Ramos (cell line): Measurements from ENCODE around the gene UMPS.

Experiments used
- in situ Hi-C: fragments of 300-500 bp; cut with MboI; formaldehyde crosslinking; loops from one replicate; pipeline ENCODE4 v1.14.3; 2022; ENCODE audit warnings: low sequenced_read_pairs; ENCODE audit not compliant: unreplicated experiment

UMPS gene

DNA sequence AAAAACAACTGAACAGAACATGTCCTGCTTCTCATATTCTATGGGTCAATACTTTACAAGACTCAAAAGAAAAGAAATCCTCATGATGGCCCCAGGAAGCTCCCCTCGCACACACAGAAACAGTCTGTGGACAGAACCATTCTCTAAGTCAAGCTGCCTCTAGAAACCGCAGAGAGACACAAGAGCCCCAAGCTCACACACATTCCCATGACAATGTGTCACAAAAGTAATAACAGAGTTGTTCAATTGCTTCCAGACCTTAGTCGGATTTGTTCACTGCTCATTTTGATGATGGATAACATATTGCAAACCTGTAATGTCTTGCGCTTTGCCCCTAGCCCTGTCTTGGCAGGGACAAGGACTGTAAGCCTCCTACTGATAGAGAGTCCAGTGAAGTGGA lies 60.9 kb downstream of the UMPS start:
- in situ Hi-C loops, result no loop called here

DNA sequence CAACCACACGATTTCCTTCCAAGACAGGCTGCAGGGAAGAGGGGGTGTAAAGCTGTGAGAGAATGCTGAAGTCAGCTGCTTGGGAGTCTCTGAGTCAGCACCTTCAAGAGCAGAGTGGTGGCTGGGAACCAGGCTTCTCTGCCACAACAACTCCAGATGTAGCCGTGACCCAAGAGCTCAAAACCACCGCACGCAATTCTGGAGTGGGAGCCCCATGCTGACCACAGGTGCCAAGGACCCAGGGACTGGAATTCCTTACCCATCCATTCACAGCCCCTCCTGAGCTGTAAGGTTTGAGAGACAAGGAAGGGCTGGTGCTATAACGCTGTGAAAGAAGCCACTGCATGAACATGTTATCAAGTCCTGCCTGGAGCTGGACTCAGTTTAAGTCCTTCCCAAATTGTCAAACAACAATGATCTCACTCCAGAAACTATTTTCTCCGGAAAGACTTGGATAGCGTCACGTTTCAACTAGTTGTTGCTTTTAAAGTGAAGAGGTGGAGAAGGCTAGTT lies 61.4 kb downstream of the UMPS start:
- in situ Hi-C loops, result no loop called here

DNA sequence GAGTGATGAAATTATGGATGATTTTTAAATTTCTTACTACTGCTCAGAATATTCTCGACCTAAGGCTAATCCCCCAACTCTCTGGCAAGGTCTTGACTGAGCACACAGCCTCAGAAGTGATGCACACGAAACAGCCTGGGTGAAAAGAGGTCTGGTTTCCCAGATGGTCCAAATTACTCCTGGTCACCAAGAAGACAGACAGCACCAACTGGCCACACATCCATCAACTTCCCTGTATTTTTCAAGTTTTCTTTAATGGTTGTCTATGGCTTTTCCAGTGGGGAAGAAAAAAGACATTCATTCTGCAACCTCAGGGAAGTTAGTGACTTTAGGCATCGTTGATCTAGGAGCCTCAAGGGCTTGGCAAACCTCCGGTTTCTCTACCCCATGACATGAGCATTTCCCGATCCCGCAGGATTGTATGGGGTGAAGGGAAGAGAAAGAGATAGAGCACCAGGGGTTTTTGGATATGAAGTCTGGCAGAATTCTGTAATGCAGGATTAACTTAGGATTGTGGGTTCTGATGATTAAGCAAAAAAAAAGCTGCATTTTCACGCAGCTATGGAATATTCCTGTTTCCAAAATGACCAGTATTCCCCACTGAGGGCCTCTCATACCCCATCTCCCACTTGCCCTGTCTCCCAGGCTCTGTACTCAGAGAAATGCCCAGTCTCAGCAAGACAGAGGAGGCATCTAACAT lies 62.2 kb downstream of the UMPS start:
- in situ Hi-C loops, result no loop called here

DNA sequence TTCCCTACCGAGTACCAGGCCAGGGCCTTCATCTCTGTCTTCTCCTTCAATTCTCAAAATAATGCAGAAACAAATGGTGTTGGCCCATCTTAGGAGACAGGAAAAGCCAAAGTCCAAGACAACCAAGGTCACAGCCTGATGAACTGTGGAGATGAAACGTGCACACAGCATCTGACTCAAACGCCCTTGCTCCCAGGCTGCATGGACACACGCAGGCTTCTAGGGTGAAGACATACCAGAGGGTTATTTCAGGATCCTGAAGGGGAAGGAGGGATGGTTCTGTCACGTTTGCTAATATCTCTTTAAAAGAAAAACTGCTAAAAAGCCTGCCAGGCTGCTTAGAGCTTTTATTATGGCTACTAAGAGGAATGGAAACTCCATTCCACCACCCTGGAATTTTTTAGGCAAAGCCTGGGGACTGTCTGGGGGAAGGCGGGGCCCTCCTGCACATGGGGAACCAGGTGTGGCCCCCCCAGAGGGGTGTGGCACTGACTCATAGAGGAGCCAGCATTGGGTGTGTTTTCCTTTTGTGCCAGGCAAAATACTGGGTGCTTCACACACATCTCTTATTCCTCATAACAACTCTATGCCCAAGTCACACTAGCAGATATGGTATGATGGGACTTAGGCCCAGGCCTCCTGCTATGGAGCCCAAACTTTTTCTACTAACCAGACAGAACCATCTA lies 62.9 kb downstream of the UMPS start:
- in situ Hi-C loops, result no loop called here

DNA sequence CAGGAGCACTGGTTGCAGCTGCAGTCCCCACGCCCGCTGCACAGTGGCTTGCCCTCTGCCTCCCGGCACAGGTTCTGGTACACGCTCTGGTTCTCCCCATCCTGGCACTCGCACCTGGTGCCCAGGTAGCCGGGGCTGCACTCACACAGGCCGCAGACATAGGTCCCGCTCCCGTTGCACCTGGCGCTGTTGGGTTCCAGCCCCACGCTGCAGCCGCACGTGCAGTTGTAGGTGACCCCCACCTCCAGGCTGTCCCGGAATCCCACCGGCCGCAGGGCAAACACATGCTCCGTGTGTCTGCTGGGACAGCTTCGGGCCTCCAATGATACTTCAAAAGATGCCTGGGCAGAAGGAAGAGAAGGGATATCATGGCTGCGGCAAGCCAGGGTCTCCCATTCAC lies 66.2 kb downstream of the UMPS start:
- in situ Hi-C loops, result no loop called here

DNA sequence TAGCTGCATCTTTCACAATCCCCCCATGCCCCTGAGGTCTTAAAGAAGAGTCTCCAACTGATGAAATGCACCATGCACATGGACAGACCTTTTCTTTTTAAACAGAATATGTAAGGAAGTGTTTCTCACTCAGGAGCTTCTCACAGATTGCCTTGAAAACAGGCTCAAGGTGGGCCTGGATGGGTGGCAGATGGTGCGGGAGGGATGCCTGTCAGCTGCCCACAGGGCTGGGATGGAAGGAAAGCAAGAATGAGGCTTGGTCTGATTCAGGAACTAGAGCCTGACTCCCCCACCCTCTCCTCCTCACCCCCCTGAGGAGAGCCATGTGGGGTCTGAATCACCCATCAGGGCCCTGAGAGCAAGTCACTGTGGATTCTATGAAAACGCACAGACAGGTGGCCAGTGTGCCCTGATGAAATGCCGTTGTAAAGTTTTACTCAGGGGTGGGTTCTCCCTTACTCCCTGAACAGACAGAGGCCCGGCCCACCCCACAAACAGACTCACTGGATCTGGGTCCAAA lies 67.2 kb downstream of the UMPS start:
- in situ Hi-C loops, result no loop called here
